Transverse colon (tissue), 4 donors: ENCODE data around the gene AVEN. TPM values are rescaled to one million over a fixed set of nuclear protein-coding genes. Genes with fewer than 3 reads are reported as not detected.
"Not testable (repeated sequence)": the region's sequence is repeated elsewhere in the genome, so short reads cannot be mapped to it uniquely, and the experiment has no call there.

Experiments used
- DNase-seq: peaks from one replicate; pipeline ENCODE4 v3.0.0-alpha.2; 2019
- H3K27ac ChIP-seq, 4 donors: fragments of 200-600 bp; sonication (generic); 2 replicates each; pipeline ENCODE4 v1.5.1; 2016 to 2018; ENCODE audit warnings: inconsistent platforms in 4 of 4
- H3K27me3 ChIP-seq: fragments of 200-600 bp; sonication (generic); 2 replicates; pipeline ENCODE4 v1.5.1; 2017; ENCODE audit warnings: inconsistent platforms
- H3K36me3 ChIP-seq, 4 donors: fragments of 200-600 bp; sonication (generic); 2 replicates each; pipeline ENCODE4 v1.5.1; 2017 to 2019; ENCODE audit warnings: inconsistent platforms in 4 of 4
- H3K4me1 ChIP-seq, 4 donors: fragments of 200-600 bp; sonication (generic); 2 replicates each; pipeline ENCODE4 v1.5.1; 2017 to 2020; ENCODE audit warnings: inconsistent platforms in 4 of 4
- H3K4me3 ChIP-seq, 4 donors: fragments of 200-600 bp; sonication (generic); 1 replicate in 1 of 4; 2 replicates in 3 of 4; pipeline versions ENCODE4 v1.5.1 to v1.6.1; 2017 to 2019; ENCODE audit warnings: inconsistent platforms in 4 of 4
- H3K9me3 ChIP-seq, 2 donors: fragments of 200-600 bp; sonication (generic); 2 replicates each; pipeline ENCODE4 v1.5.1; 2017 to 2019; ENCODE audit warnings: inconsistent platforms in 2 of 2
- CTCF ChIP-seq, 5 experiments: fragments of 200-600 bp in 3 of 5; fragments of 450-650 bp in 2 of 5; sonication (generic) in 3 of 5; IDR thresholded peaks; 1 replicate in 2 of 5; 2 replicates in 3 of 5; pipeline ENCODE4 v1.5.1; 2016 to 2017; ENCODE audit warnings: antibody characterized with exemption in 5 of 5, inconsistent platforms in 3 of 5, mild to moderate bottlenecking in 2 of 5, moderate library complexity in 1 of 5
- EP300 ChIP-seq: sonication (generic); formaldehyde crosslinking; IDR thresholded peaks from one replicate; pipeline ENCODE4 v1.6.1; 2017; ENCODE audit warnings: antibody characterized with exemption, low read depth
- POLR2A ChIP-seq: fragments of 450-650 bp; IDR thresholded peaks from one replicate; pipeline ENCODE4 v1.6.1; 2016; ENCODE audit warnings: antibody characterized with exemption, mild to moderate bottlenecking, moderate library complexity
- POLR2AphosphoS5 ChIP-seq, 3 donors: sonication (generic); formaldehyde crosslinking; IDR thresholded peaks; one replicate each; pipeline ENCODE4 v1.6.1; 2016; ENCODE audit warnings: antibody characterized with exemption in 3 of 3
- WGBS, 2 donors: methylation state at CpG; one replicate each; pipeline ENCODE4 v1.1.5; 2018; ENCODE audit warnings: low coverage in 1 of 2; 5-methylcytosine and 5-hydroxymethylcytosine counted together
- in situ Hi-C, 4 donors: fragments of 200-750 bp; cut with MboI; loops; one replicate each; pipeline versions ENCODE4 v1.15.0 to v1.15.1; 2017; ENCODE audit warnings: low sequenced_read_pairs in 3 of 4, low pct_ligation_motif_present in 1 of 4, low pct_unique_long_range_greater_than_20kb in 1 of 4
- intact Hi-C: fragments of 100-400 bp; cut with DNase I; formaldehyde crosslinking; loops from one replicate; pipeline ENCODE4 v1.15.1; 2023; ENCODE audit warnings: low total_unique reads
- total RNA-seq, 4 donors: library from RNA; depleted of rRNA; stranded (reverse); fragments of >200 nt; gene quantifications; one replicate each; pipeline ENCODE4 v1.1.0, GENCODE V29; 2016

Gene AVEN
- total RNA-seq, 4 donors from 2014 or later = 4.9 to 21.3 (median 7.6) TPM

DNA sequence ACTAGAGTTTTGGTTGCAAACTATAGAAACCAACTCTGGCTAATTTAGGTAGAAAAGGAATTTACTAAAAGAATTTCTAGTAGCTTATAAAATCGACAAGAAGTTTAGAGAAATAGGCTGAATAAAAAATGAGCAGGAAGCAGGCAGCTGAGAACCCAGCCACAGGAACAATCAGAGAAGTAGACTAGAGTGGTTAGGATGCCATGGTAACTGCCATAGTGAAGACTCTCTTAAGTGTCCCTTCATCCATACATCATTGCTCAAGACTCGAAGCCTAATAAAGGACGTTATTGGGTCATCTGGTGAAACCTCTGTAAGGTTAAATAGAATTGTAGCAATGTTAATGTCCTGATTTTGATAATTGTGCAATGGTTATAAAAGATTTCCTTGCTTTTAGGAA is 13.8 kb downstream of the AVEN start:
- Histone ChIP-seq H3K27ac (no peak overlapping the region), H3K4me1 (no peaks in the 10 kb centered on the region), H3K9me3 (no peaks in the 10 kb centered on the region), H3K27me3 (no peaks in the 10 kb centered on the region), H3K4me3 (no peak overlapping the region), H3K36me3 (no peaks in the 10 kb centered on the region)
- in situ Hi-C loops = no loop called here
- intact Hi-C loops = no loop called here
- 83 to 86% methylated on average over 3 of the region's 3 CpGs for WGBS, 2 donors
- no peak for TF ChIP-seq POLR2AphosphoS5 (IDR thresholded peaks at IDR 0.05)
- no peak for TF ChIP-seq POLR2A
- no peak for TF ChIP-seq EP300
- TF ChIP-seq CTCF (IDR thresholded peaks at IDR 0.05) = no peak
- DNase-seq = no peak

DNA sequence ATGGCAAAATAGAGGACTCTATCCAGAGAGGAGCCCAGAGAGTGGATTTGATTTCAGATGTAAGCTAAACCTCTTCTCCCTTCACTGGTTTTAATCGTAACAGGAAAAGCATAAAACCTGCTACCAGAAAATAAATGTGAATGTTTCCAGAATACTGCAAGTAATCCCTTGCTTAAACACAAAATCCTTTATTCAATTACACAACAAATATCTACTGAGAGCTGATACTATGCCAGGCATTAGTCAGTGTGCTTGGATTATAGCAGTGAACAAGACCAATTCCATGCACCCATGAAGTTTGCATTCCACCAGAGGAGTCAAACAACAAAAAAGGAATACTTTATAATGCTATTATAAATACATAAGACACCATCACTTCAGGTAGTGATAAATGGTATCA is 15.1 kb downstream of the AVEN start:
- 75% methylated on average over 1 of the region's 1 CpG; no CpG with 5 or more reads in 1 of the 2 donors for WGBS, 2 donors
- no peak for DNase-seq
- Histone ChIP-seq H3K36me3 (no peaks in the 10 kb centered on the region), H3K9me3 (no peaks in the 10 kb centered on the region), H3K4me3 (no peak overlapping the region), H3K27me3 (no peaks in the 10 kb centered on the region), H3K27ac (no peak overlapping the region), H3K4me1 (no peaks in the 10 kb centered on the region)
- in situ Hi-C loops = loop anchor here in 1 of 4 donors (25.0 kb wide), 1 partner anchor 88 kb away; the partner anchor contains the start of genes EMC7 and PGBD4
- intact Hi-C loops = no loop called here
- no peak for TF ChIP-seq CTCF (IDR thresholded peaks at IDR 0.05)
- TF ChIP-seq EP300 = no peak
- TF ChIP-seq POLR2A = no peak
- TF ChIP-seq POLR2AphosphoS5 (IDR thresholded peaks at IDR 0.05) = no peak

DNA sequence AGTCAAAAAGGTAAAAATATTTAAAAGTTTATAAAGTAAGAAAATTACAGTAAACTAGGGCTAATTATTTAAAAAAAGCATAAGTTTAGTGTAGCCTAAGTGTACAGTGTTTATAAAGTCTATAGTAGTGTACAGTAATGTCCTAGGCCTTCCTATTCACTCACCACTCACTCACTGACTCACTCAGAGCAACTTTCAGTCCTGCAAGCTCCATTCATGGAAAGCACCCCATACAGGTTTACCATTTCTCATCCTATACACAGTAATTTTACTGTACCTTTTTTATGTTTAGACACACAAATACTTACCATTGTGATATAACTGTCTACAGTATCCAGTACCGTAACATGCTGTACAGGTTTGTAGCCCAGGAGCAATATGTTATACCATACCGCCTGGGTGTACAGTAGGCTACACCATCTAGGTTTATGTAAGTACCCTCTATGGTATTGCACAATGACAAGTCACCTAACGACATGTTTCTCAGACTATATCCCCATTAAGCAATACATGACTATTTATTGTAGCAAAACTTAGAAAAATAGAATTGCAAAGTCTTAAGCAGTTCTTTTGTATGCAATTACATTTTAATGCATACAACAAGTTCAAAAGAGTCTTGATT is 19.5 kb downstream of the AVEN start:
- Histone ChIP-seq H3K36me3 (no peaks in the 10 kb centered on the region), H3K4me3 (no peak overlapping the region), H3K4me1 (no peaks in the 10 kb centered on the region), H3K9me3 (no peaks in the 10 kb centered on the region), H3K27me3 (no peaks in the 10 kb centered on the region), H3K27ac (no peak overlapping the region)
- intact Hi-C loops (no loop called here), in situ Hi-C loops (loop anchor here in 1 of 4 donors (25.0 kb wide), 1 partner anchor 93 kb away; the partner anchor contains the start of genes EMC7 and PGBD4)
- DNase-seq = no peak
- TF ChIP-seq POLR2A = no peak
- TF ChIP-seq EP300 = no peak
- no peak for TF ChIP-seq POLR2AphosphoS5 (IDR thresholded peaks at IDR 0.05)
- no peak for TF ChIP-seq CTCF (IDR thresholded peaks at IDR 0.05)
- 94 to 100% methylated on average over 2 to 3 of the region's 3 CpGs for WGBS, 2 donors

- intact Hi-C loops, H3K4me3 ChIP-seq, DNase-seq, H3K36me3 ChIP-seq, H3K27ac ChIP-seq, H3K9me3 ChIP-seq, H3K27me3 ChIP-seq, H3K4me1 ChIP-seq: not testable (repeated sequence)
- in situ Hi-C loops = loop anchor here in 1 of 4 donors (25.0 kb wide), 1 partner anchor 94 kb away; the partner anchor contains the start of genes EMC7 and PGBD4
- 94 to 100% methylated on average over 2 of the region's 2 CpGs for WGBS, 2 donors
Measured at GRCh38 chr15:34018738-34019137, 20.3 kb downstream of the AVEN start.
